Suprapubic skin (tissue), 4 donors: ENCODE results near the gene FDCSP.

Source experiments
- CTCF ChIP-seq, 2 donors: fragments of 200-600 bp in 1 of 2; fragments of 450-650 bp in 1 of 2; sonication (generic) in 1 of 2; IDR thresholded peaks; one replicate each; pipeline ENCODE4 v1.5.1; 2016 to 2019; ENCODE audit warnings: antibody characterized with exemption in 2 of 2, mild to moderate bottlenecking in 1 of 2, moderate library complexity in 1 of 2
- EP300 ChIP-seq: sonication (generic); formaldehyde crosslinking; IDR thresholded peaks from one replicate; pipeline ENCODE4 v1.6.1; 2017; ENCODE audit warnings: antibody characterized with exemption
- POLR2A ChIP-seq, 2 donors: fragments of 450-650 bp; IDR thresholded peaks; one replicate each; pipeline ENCODE4 v1.6.1; 2017; ENCODE audit warnings: antibody characterized with exemption in 2 of 2, mild to moderate bottlenecking in 2 of 2, moderate library complexity in 2 of 2
- POLR2AphosphoS5 ChIP-seq, 3 donors: sonication (generic); formaldehyde crosslinking; IDR thresholded peaks; one replicate each; pipeline ENCODE4 v1.6.1; 2017; ENCODE audit warnings: antibody characterized with exemption in 3 of 3

- TF ChIP-seq CTCF (IDR thresholded peaks at IDR 0.05) (no peak), POLR2AphosphoS5 (IDR thresholded peaks at IDR 0.05) (no peak), EP300 (no peak), POLR2A (IDR thresholded peaks at IDR 0.05) (no peak)
Measured at GRCh38 chr4:70251945-70252277, 26.0 kb downstream of the FDCSP start.
